Measurements from ENCODE around the gene TTC23.

The TTC23 gene

DNA sequence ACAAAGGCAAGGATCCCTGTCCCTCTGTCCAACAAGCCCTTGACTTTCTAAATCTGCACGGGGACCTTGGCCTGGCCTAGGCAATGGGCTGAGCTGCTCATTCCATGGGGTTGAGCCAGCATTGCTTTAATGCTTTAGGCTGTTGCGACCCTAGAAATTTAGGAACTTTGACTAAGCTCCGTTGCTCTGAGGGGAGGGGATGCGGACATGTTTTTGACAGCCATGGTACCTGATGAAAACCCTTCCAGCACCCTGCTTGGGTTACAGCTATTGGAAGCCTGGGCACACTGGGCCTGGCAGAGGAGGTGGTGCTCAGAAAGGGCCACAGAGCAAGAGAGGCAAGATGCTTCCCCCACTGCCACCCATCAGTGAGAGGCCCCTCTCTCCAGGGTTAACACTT, 107.4 kb downstream of the TTC23 start:
- TF ChIP-seq POLR2AphosphoS5 (IDR thresholded peaks at IDR 0.05; ENCODE audit: low read depth, low read length): no peak
- TF ChIP-seq TAF1 (IDR thresholded peaks at IDR 0.05; ENCODE audit: borderline replicate concordance, insufficient read depth, low read length): no peak
- TF ChIP-seq SIN3A (IDR thresholded peaks at IDR 0.05; ENCODE audit: borderline replicate concordance, insufficient read depth, low read length): no peak
- no peak for TF ChIP-seq FOXP2 (optimal IDR thresholded peaks at IDR 0.05; ENCODE audit: borderline replicate concordance, extremely low read depth, extremely low read length, insufficient read depth)
- TF ChIP-seq, protein P1, sequence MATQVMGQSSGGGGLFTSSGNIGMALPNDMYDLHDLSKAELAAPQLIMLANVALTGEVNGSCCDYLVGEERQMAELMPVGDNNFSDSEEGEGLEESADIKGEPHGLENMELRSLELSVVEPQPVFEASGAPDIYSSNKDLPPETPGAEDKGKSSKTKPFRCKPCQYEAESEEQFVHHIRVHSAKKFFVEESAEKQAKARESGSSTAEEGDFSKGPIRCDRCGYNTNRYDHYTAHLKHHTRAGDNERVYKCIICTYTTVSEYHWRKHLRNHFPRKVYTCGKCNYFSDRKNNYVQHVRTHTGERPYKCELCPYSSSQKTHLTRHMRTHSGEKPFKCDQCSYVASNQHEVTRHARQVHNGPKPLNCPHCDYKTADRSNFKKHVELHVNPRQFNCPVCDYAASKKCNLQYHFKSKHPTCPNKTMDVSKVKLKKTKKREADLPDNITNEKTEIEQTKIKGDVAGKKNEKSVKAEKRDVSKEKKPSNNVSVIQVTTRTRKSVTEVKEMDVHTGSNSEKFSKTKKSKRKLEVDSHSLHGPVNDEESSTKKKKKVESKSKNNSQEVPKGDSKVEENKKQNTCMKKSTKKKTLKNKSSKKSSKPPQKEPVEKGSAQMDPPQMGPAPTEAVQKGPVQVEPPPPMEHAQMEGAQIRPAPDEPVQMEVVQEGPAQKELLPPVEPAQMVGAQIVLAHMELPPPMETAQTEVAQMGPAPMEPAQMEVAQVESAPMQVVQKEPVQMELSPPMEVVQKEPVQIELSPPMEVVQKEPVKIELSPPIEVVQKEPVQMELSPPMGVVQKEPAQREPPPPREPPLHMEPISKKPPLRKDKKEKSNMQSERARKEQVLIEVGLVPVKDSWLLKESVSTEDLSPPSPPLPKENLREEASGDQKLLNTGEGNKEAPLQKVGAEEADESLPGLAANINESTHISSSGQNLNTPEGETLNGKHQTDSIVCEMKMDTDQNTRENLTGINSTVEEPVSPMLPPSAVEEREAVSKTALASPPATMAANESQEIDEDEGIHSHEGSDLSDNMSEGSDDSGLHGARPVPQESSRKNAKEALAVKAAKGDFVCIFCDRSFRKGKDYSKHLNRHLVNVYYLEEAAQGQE (IDR thresholded peaks at IDR 0.05; ENCODE audit: insufficient read depth in 1 of 2, low read depth in 2 of 2, low read length in 2 of 2): no peak

DNA sequence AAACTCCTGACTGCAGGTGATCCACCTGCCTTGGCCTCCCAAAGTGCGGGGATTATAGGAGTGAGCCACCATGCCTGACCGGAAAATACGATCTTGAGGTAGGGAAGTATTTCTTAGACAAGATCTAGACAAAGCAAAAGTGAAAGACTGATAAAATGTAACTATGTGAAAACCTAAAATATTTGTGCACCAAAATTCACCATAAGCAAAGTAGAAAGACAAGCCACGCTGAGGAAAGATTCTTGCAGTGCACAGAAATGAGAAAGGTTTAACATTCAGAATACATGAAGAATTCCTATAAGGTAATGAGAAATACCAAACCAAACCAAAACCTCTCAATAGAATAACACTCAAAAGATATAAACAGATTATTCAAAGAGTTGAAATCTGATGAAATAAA, 108.8 kb downstream of the TTC23 start:
- no peak for TF ChIP-seq SIN3A (IDR thresholded peaks at IDR 0.05; ENCODE audit: borderline replicate concordance, insufficient read depth, low read length)
- TF ChIP-seq POLR2AphosphoS5 (IDR thresholded peaks at IDR 0.05; ENCODE audit: low read depth, low read length): no peak
- no peak for TF ChIP-seq TAF1 (IDR thresholded peaks at IDR 0.05; ENCODE audit: borderline replicate concordance, insufficient read depth, low read length)
- no peak for TF ChIP-seq FOXP2 (optimal IDR thresholded peaks at IDR 0.05; ENCODE audit: borderline replicate concordance, extremely low read depth, extremely low read length, insufficient read depth)

DNA sequence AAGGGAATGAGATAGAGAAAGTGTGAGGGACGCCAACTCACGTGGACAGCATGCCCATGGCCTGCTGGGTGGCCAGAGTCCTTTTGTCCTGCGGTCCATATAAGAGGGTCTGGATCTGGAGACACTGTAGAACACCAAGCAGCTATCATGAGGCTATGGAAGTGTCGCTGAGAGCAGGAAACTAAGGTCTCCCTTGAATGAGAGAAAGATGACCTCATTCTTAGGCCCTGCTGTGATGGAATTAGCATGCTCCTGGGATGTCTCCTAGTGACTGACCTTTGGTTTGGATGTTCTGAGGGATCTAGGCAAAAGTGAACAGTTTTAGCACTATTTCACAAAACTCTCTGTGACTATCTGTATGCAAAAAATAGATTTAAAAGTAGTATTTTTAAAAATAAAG, 110.1 kb downstream of the TTC23 start:
- no peak for TF ChIP-seq FOXP2 (optimal IDR thresholded peaks at IDR 0.05; ENCODE audit: borderline replicate concordance, extremely low read depth, extremely low read length, insufficient read depth)
- TF ChIP-seq TAF1 (IDR thresholded peaks at IDR 0.05; ENCODE audit: borderline replicate concordance, insufficient read depth, low read length): no peak

DNA sequence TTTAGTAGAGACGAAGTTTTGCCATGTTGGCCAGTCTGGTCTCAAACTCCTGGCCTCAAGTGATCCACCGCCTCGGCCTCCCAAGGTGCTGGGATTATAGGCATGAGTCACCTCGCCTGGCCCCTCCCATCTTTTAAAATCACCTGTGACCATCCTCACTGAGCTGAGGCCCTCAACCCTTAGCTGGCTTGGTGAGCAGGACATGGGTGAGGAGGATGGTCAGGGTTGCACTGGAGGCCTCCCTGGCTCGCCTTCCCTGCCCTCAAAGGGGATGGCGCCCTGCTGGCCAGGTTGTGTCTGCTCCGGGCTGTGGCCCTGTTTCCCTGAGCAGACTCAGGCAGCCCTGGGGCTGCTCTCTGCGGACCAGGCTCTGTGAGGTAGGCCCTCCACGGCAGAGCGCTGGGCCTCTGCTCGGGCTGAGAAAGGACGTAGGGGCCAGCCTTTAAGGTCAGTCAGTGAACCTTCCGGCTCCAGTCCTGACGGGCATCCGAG, 110.8 kb downstream of the TTC23 start:
- TF ChIP-seq TAF1 (IDR thresholded peaks at IDR 0.05; ENCODE audit: borderline replicate concordance, insufficient read depth, low read length) (no peak), FOXP2 (optimal IDR thresholded peaks at IDR 0.05; ENCODE audit: borderline replicate concordance, extremely low read depth, extremely low read length, insufficient read depth) (no peak), SIN3A (IDR thresholded peaks at IDR 0.05; ENCODE audit: borderline replicate concordance, insufficient read depth, low read length) (no peak), POLR2AphosphoS5 (IDR thresholded peaks at IDR 0.05; ENCODE audit: low read depth, low read length) (no peak)
- TF ChIP-seq, protein P1 (IDR thresholded peaks at IDR 0.05; ENCODE audit: insufficient read depth in 1 of 2, low read depth in 2 of 2, low read length in 2 of 2): no peak

DNA sequence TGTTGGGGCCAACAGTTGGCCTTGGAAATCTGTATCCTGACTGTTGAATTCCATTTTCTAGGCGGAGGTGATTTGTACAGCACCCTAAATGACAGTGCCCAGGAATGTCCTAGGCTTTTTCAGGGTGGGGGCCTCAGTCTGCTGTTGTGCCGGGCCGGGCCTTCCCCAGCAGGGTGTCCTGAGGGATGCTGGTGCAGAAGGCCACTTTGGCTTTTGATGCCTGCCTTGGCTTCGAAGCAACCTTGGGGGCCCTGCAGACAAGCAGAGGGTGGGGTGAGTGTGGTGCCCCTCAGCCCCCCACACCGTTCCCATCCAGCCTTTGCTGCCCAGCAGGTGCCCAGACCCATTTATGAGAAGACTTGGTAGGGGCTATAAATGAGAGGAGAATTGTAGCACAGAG, 111.5 kb downstream of the TTC23 start:
- TF ChIP-seq SIN3A (IDR thresholded peaks at IDR 0.05; ENCODE audit: borderline replicate concordance, insufficient read depth, low read length): no peak

DNA sequence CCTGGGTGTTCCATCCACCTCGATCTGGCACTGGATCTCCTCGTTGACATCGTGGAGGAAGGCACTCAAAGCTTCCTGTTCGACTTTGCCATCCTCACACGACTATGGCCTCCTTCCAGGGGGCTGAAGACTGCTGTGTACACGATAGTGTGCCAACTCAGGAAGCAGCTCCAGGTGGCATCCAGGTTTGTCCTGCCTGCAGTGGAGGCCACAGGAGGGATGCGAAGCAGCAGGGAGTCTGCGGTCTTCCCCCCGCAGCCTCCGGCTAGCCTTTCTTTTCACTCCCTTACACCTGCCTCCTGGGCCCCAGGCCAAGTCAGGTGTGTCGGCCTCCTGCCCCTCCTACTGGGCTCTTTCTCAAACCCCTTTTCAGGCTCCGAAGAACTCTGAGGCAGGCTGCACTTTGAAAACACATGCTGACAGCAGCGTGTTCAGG, 112.3 kb downstream of the TTC23 start:
- TF ChIP-seq FOXP2 (optimal IDR thresholded peaks at IDR 0.05; ENCODE audit: borderline replicate concordance, extremely low read depth, extremely low read length, insufficient read depth) (no peak), SIN3A (IDR thresholded peaks at IDR 0.05; ENCODE audit: borderline replicate concordance, insufficient read depth, low read length) (no peak), TAF1 (IDR thresholded peaks at IDR 0.05; ENCODE audit: borderline replicate concordance, insufficient read depth, low read length) (no peak), POLR2AphosphoS5 (IDR thresholded peaks at IDR 0.05; ENCODE audit: low read depth, low read length) (no peak)
- TF ChIP-seq, protein P1 (IDR thresholded peaks at IDR 0.05; ENCODE audit: insufficient read depth in 1 of 2, low read depth in 2 of 2, low read length in 2 of 2): no peak

DNA sequence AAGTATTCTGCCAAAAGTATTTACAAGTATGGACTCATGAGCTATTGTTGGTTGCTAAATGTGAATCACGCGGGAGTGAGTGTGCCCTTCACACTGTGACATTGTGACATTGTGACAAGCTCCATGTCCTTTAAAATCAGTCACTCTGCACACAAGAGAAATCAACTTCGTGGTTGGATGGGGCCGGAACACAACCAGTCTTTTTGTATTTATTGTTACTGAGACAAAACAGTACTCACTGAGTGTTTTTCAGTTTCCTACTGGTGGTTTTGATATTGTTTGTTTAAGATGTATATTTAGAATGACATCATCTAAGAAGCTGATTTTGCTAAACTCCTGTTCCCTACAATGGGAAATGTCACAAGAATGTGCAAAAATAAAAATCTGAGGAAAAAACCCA, 114.2 kb downstream of the TTC23 start:
- TF ChIP-seq SIN3A (IDR thresholded peaks at IDR 0.05; ENCODE audit: borderline replicate concordance, insufficient read depth, low read length) (no peak), TAF1 (IDR thresholded peaks at IDR 0.05; ENCODE audit: borderline replicate concordance, insufficient read depth, low read length) (no peak), FOXP2 (optimal IDR thresholded peaks at IDR 0.05; ENCODE audit: borderline replicate concordance, extremely low read depth, extremely low read length, insufficient read depth) (no peak), POLR2AphosphoS5 (IDR thresholded peaks at IDR 0.05; ENCODE audit: low read depth, low read length) (no peak)
- TF ChIP-seq, protein P1 (IDR thresholded peaks at IDR 0.05; ENCODE audit: insufficient read depth in 1 of 2, low read depth in 2 of 2, low read length in 2 of 2): no peak

All from PFSK-1 (cell line).